Right renal pelvis (tissue), 4 donors: ENCODE measurements around the gene CXCL13. TPM values are rescaled to one million over a fixed set of nuclear protein-coding genes. Genes with fewer than 3 reads are reported as not detected.
A peak's percentile ranks its signal among the peaks of the same experiment; 100 is the strongest.
"Not testable (repeated sequence)": the region's sequence is repeated elsewhere in the genome, so short reads cannot be mapped to it uniquely, and the experiment has no call there.

ENCODE experiments used
- DNase-seq, 4 donors: peaks; one replicate each; pipeline ENCODE4 v3.0.0-alpha.2; 2013; ENCODE audit warnings: low read depth in 4 of 4, low spot score in 3 of 4, missing footprints in 1 of 4
- polyA plus RNA-seq, 4 donors: library from polyadenylated mRNA; unstranded; fragments of 120-200 nt; gene quantifications; one replicate each; pipeline ENCODE4 v1.2.1, GENCODE V29; 2013; ENCODE audit not compliant: insufficient read length in 4 of 4

CXCL13 gene
- polyA plus RNA-seq, 4 donors: 0.47 to 0.90 (median 0.64) TPM

DNA sequence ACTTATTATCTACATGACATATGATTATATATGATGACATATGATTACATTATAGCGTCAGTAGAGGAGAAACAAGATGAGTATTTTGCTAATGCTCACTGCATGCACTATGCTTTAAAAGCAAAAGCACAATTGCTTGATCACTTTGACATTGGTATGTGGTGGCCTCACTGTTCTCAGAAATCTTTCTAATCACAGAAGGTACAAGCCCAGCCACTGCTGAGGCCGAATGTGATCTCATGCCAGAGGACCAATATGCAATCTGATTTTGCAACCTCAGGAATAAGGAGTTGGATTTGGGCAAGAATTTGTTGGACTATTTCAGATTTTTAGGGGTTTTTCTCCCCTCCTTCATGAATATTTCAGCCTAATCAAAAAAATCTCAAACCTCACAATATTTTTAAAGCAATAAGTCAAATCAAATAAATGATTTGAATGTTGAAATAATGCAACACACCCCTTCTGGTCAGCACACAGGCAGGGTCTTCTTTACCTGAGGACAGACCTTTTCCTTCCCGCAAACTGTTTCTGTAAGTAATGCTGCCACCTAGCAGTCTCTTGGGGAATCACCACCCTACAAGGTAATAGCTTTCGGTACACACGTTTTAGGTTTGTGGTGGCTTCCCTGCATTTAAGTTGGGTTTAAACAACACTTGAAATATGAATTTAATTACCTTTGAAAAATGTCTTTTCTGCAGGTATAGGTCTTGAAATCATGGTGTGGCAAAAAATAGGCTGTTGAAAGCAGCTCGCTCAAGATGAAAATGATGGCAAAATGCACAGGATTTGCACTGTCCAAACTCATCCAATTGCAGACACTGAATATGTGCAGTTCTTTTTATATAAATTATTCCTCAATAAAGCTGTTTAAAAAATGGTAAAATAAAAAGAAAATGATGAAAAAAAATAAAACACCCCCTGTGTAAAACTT is 4.8 kb upstream of the CXCL13 start:
- peak in 1 of 4 donors; percentile 13 for DNase-seq

GRCh38 chr4:77601614-77602187 is 3.9 kb upstream of the CXCL13 start:
- no peak for DNase-seq

- no peak for DNase-seq
Measured at GRCh38 chr4:77613267-77613666, 7.6 kb downstream of the CXCL13 start.

GRCh38 chr4:77615153-77615552 is 9.5 kb downstream of the CXCL13 start:
- no peak for DNase-seq

- DNase-seq: no peak
Measured at GRCh38 chr4:77617203-77617602, 11.6 kb downstream of the CXCL13 start.

GRCh38 chr4:77618383-77619241 is 13.0 kb downstream of the CXCL13 start:
- peak; percentile 54 to 67 (median 66) for DNase-seq

DNA sequence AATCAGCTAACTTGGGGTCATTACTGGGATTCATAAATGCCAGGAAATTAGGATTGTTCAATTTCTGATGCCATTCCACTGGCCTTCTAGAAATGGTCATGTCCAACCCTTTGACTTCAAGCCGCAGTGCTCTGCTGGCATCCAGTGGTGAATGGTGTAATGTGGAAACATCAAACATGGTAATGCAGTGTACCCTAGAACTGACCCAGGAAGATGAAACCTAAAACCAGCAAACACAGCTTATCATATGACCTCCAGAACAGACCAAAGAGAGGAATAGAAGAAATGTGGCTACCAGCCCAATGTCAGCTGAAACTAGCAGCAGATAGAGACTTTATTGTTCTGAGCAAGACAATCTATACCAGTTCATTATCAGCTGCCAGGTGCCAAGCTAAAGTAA is 13.8 kb downstream of the CXCL13 start:
- DNase-seq: no peak

GRCh38 chr4:77621254-77621653 is 15.6 kb downstream of the CXCL13 start:
- DNase-seq: no peak

DNA sequence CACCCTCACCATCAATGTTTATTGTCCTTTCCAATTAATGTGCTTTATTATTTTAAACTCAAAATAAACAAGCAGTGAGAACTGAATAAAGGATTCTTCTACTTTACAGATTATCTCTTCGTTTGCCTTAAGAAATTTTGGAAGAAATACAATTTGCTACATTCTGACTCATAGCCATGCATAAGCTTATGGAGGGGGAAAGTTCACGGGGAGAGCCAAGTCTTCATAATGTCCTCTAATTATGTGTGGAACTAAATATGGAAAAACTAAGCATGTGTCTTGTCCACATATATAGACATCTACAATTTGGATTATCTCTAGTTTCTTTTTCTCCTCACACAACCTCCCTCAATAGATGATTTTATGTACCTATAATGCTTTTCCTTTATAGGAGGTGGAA is 17.5 kb downstream of the CXCL13 start:
- DNase-seq: no peak

DNA sequence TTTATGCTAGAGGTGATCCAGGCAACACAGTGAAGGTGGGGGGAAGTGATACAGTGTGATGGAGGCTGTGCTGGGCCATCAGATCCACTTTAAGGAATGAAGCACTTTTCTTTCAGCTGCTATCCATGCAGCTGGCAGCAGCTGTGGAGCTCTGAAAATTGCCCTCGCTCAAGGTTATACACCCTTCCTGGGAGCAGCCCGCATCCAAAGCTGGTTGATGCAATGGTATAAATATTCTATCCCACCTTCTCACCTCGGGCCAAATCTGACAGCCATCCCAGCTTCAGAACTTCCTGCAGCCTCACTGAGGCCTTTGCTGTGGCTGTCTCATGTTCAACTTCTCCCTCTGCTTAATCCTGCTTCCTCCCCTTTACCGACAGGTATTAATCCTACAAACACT is 18.6 kb downstream of the CXCL13 start:
- DNase-seq: no peak

DNA sequence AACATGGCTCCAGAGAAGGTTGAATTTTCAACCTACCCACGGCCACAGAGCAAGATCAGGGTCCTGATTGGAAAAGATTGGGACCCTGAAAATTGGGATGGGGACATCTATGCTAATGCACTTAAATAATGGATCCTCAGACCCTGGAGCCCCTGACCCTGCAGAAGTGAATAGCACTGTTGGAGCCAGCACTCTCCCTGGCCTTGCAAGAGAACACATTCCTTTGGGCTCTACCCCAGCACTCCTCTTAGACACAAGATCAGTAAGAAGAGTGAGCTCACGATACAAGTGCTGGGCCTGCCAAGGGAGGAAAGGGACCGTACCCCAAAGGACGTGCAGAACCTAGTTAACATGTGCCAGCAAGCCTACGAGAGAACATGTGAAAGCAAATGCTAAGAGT is 19.9 kb downstream of the CXCL13 start:
- no peak for DNase-seq

DNA sequence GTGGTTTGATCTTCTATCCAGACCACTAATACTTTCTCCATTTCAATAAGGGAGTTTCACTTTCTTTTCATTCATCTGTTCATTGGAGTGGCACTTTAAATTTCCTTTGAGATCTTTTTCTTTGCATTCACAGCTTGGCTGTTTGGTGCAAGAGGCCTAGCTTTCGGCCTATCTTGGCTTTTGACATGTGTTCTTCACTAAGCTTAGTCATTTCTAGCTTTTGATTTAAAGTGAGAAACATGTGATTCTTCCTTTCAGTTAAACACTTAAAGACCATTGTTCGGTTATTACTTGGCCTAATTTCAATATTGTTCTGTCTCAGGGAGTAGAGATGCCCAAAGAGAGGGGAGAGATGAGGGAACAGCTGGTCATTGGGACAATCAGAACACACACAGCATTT is 24.3 kb downstream of the CXCL13 start:
- no peak for DNase-seq

DNA sequence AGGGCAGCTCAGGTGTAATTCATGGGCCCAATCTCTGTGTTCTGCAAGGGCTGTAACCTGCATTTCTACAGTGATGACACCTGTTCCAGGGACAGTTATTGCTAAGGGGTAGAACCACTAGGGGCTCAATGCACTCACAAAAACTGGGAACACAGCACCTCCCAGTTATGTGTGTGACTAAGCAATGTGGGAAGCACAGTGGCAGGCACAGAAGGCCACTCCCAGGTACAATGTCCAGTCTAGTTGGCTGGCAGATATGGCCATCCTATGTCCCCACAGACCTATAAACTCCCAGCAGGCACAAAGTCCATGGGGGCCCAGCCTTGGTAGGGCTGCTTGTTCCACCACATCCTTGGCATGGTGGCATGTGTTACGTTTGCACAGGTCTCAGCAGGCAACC is 25.7 kb downstream of the CXCL13 start:
- DNase-seq: no peak

GRCh38 chr4:77634132-77634785 is 28.6 kb downstream of the CXCL13 start:
- DNase-seq: no peak

DNA sequence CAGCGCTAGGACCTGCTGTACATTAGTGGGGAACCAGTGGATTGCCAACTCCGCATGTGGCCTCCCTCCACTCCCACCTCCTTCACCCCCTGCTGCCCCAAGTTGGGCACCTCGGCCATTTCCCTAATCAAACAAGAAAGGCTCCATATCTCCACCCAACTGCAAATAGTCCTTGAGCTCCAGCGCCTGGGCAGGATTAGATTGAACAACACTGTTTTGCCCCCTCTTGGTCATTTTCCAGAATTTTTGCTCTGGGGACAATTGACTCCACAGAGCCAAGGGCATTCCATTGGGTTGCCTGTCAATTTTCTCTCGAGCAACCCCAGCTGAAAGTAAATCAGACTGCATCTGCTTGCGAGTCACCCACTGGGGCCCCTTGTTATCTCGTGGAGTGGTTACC is 29.6 kb downstream of the CXCL13 start:
- no peak for DNase-seq

- no peak for DNase-seq
Measured at GRCh38 chr4:77635876-77636275, 30.3 kb downstream of the CXCL13 start.

GRCh38 chr4:77636902-77637301 is 31.3 kb downstream of the CXCL13 start:
- no peak for DNase-seq

DNA sequence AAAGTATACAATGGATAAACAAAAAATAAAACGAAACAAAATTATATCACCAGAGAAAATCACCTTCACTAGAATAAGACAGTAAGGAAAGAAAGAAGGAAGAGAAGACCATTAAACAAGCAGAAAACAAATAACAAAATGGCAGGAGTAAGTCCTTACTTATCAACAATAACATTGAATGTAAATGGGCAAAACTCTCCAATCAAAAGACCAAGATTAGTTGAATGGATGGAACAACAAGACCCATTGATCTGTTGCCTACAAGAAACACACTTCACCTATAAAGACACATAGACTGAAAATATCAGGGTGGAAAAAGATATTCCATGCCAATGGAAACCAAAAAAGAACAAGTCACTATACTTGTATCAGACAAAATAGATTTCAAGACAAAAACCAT is 38.4 kb downstream of the CXCL13 start:
- not testable (repeated sequence) for DNase-seq

DNA sequence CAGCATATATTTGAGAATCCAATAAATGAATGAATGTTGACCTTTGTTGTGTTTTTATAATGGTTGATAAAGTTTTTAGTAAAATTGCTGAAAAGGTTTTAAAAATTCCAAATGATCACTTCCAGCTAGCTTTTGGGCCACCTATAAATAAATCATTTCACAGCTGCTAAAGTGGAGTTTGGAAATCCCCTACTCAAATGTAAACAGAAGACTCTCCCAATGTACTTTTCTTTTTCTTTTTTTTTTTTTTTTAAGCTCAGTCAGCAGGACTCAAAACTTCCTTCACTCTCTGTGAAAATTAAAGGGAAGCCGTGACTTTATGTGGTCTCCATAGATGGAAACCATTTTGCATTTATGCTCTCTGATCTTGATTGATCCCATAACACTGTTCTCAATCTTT is 45.2 kb downstream of the CXCL13 start:
- no peak for DNase-seq

DNA sequence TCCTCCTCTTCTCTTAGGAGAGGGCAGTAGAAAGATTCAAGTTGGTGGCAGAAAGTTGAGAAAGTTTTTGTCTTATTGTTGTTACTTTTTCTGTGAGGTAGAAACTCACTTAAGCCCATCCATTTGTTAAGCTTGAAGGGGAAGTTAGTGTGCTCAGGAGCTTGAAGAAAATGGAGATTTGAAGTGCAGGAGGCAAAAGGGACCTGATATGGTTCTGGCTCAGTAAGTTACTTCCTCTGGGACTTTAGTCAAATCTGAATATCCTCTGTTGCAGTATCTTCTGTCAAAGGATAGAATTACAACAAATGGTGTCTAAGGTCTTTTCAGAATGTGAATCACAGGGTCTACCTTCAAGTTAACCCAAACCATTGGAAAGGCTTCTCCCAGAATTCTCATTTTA is 46.2 kb downstream of the CXCL13 start:
- DNase-seq: no peak
